Upper lobe of left lung (tissue), 6 donors: Measurements from ENCODE around the gene ERN1. TPM values are rescaled to one million over a fixed set of nuclear protein-coding genes. Genes with fewer than 3 reads are reported as not detected.

Source experiments
- ATAC-seq, 2 donors: fragments of 200-7000 bp; cut with Tn5 transposase; one replicate each; pipeline ENCODE4 v1.9.1; 2022; ENCODE audit warnings: mild to moderate bottlenecking in 2 of 2, moderate library complexity in 2 of 2; ENCODE audit not compliant: low FRiP score in 2 of 2
- DNase-seq, 2 donors: peaks; one replicate each; pipeline ENCODE4 v3.0.0-alpha.2; 2019 to 2020
- H3K27ac ChIP-seq, 4 donors: fragments of 200-600 bp; sonication (generic); one replicate each; pipeline ENCODE4 v1.5.1; 2016 to 2019
- H3K27me3 ChIP-seq, 4 donors: fragments of 200-600 bp; sonication (generic); one replicate each; pipeline ENCODE4 v1.5.1; 2017 to 2019
- H3K36me3 ChIP-seq, 4 donors: fragments of 200-600 bp; sonication (generic); one replicate each; pipeline ENCODE4 v1.5.1; 2016 to 2019
- H3K4me1 ChIP-seq, 4 donors: fragments of 200-600 bp; sonication (generic); one replicate each; pipeline ENCODE4 v1.5.1; 2018 to 2019
- H3K4me3 ChIP-seq, 4 donors: fragments of 200-600 bp; sonication (generic); one replicate each; pipeline ENCODE4 v1.5.1; 2017 to 2019; ENCODE audit warnings: mild to moderate bottlenecking in 2 of 4, moderate library complexity in 1 of 4
- H3K9me3 ChIP-seq, 4 donors: fragments of 200-600 bp; sonication (generic); one replicate each; pipeline ENCODE4 v1.5.1; 2018 to 2019
- EP300 ChIP-seq, 4 donors: sonication (generic); formaldehyde crosslinking; IDR thresholded peaks; one replicate each; pipeline ENCODE4 v1.5.1; 2017; ENCODE audit warnings: antibody characterized with exemption in 4 of 4, control low read depth in 2 of 4
- POLR2A ChIP-seq, 4 donors: fragments of 450-650 bp; IDR thresholded peaks; one replicate each; pipeline ENCODE4 v1.5.1; 2016 to 2017; ENCODE audit warnings: antibody characterized with exemption in 4 of 4, mild to moderate bottlenecking in 2 of 4
- POLR2AphosphoS5 ChIP-seq, 2 donors: sonication (generic); formaldehyde crosslinking; IDR thresholded peaks; one replicate each; pipeline ENCODE4 v1.5.1; 2017; ENCODE audit warnings: antibody characterized with exemption in 2 of 2
- WGBS, 2 donors: methylation state at CpG; one replicate each; pipeline ENCODE4 v1.1.5; 2017 to 2018; 5-methylcytosine and 5-hydroxymethylcytosine counted together
- total RNA-seq, 6 donors: library from RNA; depleted of rRNA in 4 of 6; stranded (reverse); fragments of >200 nt in 4 of 6; gene quantifications; one replicate each; pipeline versions ENCODE4 v1.1.0 to v1.2.1, GENCODE V29; 2016 to 2021
- TF ChIP-seq, protein P1 (sequence below), 6 experiments: fragments of 450-650 bp in 4 of 6; fragments of 200-600 bp in 2 of 6; sonication (generic) in 2 of 6; IDR thresholded peaks; one replicate each; pipeline ENCODE4 v1.5.1; 2016 to 2019; ENCODE audit warnings: antibody characterized with exemption in 6 of 6
- donor health status: DM: no; HTN: no; CAD: no; lungs with moderate emphysema.
- donor health status: DM: no; HTN: yes; CAD: no; lungs with severe emphysema.

Gene ERN1
- total RNA-seq, 6 donors from 2014 or later, result 32.8 to 65.0 (median 41.9) TPM

DNA sequence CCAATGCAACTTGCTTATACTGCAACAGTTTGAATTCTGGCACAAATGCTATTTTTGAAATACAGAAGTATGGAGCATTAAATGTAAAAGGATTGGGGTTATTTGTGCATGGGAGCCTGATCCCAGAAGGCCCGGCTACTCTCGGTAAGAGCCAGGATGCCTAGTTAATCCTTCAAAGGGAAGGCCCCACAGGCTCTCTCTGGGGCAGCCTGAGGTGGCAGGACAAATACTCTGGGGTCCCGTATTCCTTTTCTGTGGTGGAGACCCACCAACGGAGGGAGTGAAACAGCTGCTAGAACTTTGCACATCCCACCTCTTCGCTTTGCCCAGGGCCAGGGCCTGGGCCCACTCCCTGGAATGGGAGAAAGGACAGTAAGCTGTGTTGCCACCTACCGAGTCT is 30.4 kb downstream of the ERN1 start:
- WGBS, 2 donors, result 86 to 98% methylated on average over 6 of the region's 6 CpGs
- Histone ChIP-seq H3K4me3 (no peak overlapping the region), H3K27me3 (no peaks in the 10 kb centered on the region), H3K27ac (no peak overlapping the region), H3K36me3 (peaks cover 0 to 32% (median 3%) of the 10 kb centered on the region in 4 donors), H3K9me3 (no peaks in the 10 kb centered on the region), H3K4me1 (peaks cover 0 to 26% (median 15%) of the 10 kb centered on the region in 4 donors)
- DNase-seq, result no peak
- ATAC-seq, result no peak
- TF ChIP-seq POLR2AphosphoS5 (IDR thresholded peaks at IDR 0.05) (no peak), POLR2A (IDR thresholded peaks at IDR 0.05) (no peak)

DNA sequence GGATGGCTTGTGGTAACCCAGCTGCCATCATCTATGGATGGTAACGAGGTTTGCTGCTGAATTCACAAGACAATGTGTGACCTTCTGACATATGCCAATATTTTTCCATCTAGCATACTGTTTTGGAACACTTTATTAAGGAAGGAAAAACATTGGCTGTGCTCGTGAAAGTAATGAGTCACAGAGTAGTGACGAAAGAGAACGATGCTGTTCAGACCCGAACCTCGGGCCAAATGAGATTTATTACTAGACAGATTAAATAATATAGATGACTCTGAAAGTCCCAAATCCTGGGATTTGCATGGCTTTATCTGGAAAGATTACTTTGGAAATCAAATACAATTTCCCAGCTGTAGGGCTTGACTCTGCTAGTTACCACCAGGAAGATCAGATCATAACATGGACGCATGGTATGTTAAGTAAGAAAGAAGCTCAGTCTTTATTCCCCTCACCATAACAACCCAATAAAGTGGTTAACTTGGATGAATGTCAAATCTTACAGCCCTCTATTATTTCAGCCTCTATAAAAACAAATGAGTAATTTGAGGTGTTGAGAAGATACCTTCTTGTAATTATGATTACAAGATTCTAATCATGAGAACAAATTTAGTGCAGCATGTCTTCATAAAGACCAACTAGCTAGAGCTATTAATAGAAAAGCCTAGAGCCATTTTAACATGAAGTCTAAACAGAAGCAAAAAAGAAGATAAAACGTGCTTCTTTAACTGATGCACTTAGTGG is 32.6 kb downstream of the ERN1 start:
- DNase-seq, result no peak
- peak overlapping the region in 1 of 4 donors; percentile 18 for H3K27ac ChIP-seq
- peak in 1 of 2 donors; percentile 71 for ATAC-seq
- no peaks in the 10 kb centered on the region for H3K9me3 ChIP-seq
- no peaks in the 10 kb centered on the region for H3K27me3 ChIP-seq
- 66 to 68% methylated on average over 8 of the region's 8 CpGs for WGBS, 2 donors
- peaks cover 0 to 32% (median 3%) of the 10 kb centered on the region in 4 donors for H3K36me3 ChIP-seq
- TF ChIP-seq, protein P1, sequence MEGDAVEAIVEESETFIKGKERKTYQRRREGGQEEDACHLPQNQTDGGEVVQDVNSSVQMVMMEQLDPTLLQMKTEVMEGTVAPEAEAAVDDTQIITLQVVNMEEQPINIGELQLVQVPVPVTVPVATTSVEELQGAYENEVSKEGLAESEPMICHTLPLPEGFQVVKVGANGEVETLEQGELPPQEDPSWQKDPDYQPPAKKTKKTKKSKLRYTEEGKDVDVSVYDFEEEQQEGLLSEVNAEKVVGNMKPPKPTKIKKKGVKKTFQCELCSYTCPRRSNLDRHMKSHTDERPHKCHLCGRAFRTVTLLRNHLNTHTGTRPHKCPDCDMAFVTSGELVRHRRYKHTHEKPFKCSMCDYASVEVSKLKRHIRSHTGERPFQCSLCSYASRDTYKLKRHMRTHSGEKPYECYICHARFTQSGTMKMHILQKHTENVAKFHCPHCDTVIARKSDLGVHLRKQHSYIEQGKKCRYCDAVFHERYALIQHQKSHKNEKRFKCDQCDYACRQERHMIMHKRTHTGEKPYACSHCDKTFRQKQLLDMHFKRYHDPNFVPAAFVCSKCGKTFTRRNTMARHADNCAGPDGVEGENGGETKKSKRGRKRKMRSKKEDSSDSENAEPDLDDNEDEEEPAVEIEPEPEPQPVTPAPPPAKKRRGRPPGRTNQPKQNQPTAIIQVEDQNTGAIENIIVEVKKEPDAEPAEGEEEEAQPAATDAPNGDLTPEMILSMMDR (IDR thresholded peaks at IDR 0.05), result no peak
- no peak for TF ChIP-seq POLR2A (IDR thresholded peaks at IDR 0.05)
- no peak for TF ChIP-seq EP300 (IDR thresholded peaks at IDR 0.05)
- no peak for TF ChIP-seq POLR2AphosphoS5 (IDR thresholded peaks at IDR 0.05)
- no peak overlapping the region for H3K4me3 ChIP-seq
- H3K4me1 ChIP-seq, result peaks cover 0 to 32% (median 21%) of the 10 kb centered on the region in 4 donors

DNA sequence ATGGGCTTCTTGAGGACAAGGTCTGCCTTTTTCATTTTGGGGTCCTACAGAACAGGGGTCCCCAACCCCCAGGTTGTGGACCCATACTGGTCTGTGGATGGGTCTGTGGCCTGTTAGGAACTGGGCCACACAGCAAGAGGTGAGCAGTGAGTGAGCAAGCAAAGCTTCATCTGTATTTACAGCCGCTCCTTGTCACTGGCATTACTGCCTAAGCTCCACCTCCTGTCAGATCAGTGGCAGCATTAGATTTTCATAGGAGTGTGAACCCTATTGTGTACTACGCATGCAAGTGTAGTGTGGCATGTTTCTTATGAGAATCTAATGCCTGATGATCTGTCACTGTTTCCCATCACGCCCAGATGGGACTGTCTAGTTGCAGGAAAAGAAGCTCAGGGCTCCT is 33.9 kb downstream of the ERN1 start:
- peak overlapping the region in 3 of 4 donors; percentile 23 to 73 (median 32) for H3K27ac ChIP-seq
- no peak for DNase-seq
- no peak for ATAC-seq
- TF ChIP-seq, protein P1 (IDR thresholded peaks at IDR 0.05), result no peak
- TF ChIP-seq POLR2A (IDR thresholded peaks at IDR 0.05), result no peak
- no peak for TF ChIP-seq POLR2AphosphoS5 (IDR thresholded peaks at IDR 0.05)
- TF ChIP-seq EP300 (IDR thresholded peaks at IDR 0.05), result no peak
- peaks cover 0 to 28% (median 3%) of the 10 kb centered on the region in 4 donors for H3K36me3 ChIP-seq
- no peaks in the 10 kb centered on the region for H3K27me3 ChIP-seq
- H3K4me3 ChIP-seq, result no peak overlapping the region
- peaks cover 0 to 35% (median 25%) of the 10 kb centered on the region in 4 donors for H3K4me1 ChIP-seq
- 90 to 100% methylated on average over 3 of the region's 3 CpGs for WGBS, 2 donors
- no peaks in the 10 kb centered on the region for H3K9me3 ChIP-seq

DNA sequence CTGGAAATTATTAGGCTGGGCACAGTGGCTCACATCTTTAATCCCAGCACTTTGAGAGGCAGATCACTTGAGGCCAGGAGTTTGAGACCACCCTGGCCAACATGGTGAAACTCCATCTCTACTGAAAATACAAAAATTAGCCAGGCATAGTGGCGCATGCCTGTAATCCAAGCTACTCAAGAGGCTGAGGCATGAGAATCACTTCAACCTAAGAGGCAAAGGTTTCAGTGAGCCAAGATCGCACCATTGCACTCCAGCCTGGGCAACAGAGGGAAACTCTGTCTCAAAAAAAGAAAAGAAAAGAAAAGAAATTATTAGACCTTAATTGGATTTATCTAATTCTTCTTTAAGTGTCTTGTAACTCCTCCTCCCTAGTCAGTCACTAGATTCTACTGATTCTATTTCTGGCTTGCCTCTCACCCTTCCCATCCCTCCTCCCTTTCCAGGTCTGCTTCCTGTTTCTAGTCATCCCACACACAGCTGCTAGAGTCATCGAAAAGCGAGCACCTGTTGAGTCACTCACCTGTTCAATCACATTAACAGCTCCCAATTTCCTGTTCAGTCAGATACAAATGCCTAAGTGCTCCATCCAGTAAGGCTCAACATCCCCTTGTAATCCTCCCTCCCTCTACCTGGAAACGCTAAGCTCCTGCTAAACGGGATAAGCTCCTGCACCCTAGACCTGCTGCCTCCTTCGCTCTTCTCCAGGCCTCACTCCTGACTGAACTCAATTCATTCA is 34.6 kb downstream of the ERN1 start:
- H3K27me3 ChIP-seq, result no peaks in the 10 kb centered on the region
- TF ChIP-seq POLR2AphosphoS5 (IDR thresholded peaks at IDR 0.05) (peak; percentile 23 to 34), POLR2A (IDR thresholded peaks at IDR 0.05) (no peak), EP300 (IDR thresholded peaks at IDR 0.05) (peak in 1 of 4 donors; percentile 21)
- TF ChIP-seq, protein P1 (IDR thresholded peaks at IDR 0.05), result no peak
- peak overlapping the region in 3 of 4 donors; percentile 23 to 73 (median 32) for H3K27ac ChIP-seq
- H3K4me1 ChIP-seq, result peaks cover 0 to 39% (median 25%) of the 10 kb centered on the region in 4 donors
- H3K4me3 ChIP-seq, result no peak overlapping the region
- DNase-seq, result peak in 1 of 2 donors; percentile 71
- ATAC-seq, result peak; percentile 34 to 61
- no peaks in the 10 kb centered on the region for H3K9me3 ChIP-seq
- peaks cover 0 to 28% (median 3%) of the 10 kb centered on the region in 4 donors for H3K36me3 ChIP-seq
- WGBS, 2 donors, result 54 to 75% methylated on average over 7 of the region's 7 CpGs

DNA sequence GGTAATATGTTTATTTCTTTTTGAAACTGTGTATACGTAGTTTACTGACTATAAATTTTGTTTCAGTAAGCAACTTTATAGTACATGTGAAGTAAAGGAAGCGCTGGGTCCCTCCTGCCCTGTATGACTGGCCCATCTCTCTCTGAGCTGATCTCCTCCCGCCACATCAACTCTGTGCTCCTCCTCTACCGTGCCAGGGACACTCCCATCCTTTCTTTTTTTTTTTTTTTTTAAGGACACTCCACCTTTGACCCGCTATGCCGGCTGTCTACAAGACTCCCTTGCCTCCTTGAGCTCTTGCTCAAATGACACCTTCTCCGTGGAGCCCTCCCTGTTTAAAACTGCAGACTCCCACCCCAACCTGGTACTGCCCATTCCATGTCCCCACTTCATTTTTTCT is 35.5 kb downstream of the ERN1 start:
- Histone ChIP-seq H3K4me3 (no peak overlapping the region), H3K9me3 (no peaks in the 10 kb centered on the region), H3K27ac (peak overlapping the region in 1 of 4 donors; percentile 20), H3K4me1 (peaks cover 0 to 47% (median 27%) of the 10 kb centered on the region in 4 donors), H3K36me3 (peaks cover 0 to 28% (median 3%) of the 10 kb centered on the region in 4 donors), H3K27me3 (no peaks in the 10 kb centered on the region)
- DNase-seq (no peak), ATAC-seq (no peak)
- 74 to 86% methylated on average over 7 of the region's 7 CpGs for WGBS, 2 donors
- TF ChIP-seq EP300 (IDR thresholded peaks at IDR 0.05), result no peak
- TF ChIP-seq, protein P1 (IDR thresholded peaks at IDR 0.05), result no peak
- TF ChIP-seq POLR2AphosphoS5 (IDR thresholded peaks at IDR 0.05), result no peak
- no peak for TF ChIP-seq POLR2A (IDR thresholded peaks at IDR 0.05)
